ENCODE measurements around the gene HAPLN1.

Gene HAPLN1

DNA sequence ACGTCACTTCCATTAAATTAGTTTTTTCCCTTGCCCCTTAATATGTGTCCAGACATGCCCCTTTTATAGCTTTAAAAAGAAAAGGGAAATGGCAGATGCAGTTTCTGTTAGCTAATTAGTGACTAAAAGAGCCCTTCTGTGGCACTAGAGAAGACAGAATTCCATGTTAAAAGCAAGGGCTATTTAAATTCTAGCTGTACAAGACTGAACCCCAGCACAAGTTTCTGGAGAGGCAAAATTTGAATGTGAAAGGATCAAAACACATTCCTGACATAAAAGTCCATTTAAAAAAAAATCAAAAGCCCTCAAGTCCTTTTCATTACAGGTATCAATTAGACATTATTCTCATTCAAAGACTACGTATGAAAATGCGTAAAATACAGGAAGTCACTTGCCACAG is 78.7 kb downstream of the HAPLN1 start:
- DNase-seq (ENCODE audit: extremely low read depth, low read depth), result no peak
- TF ChIP-seq, protein P1, sequence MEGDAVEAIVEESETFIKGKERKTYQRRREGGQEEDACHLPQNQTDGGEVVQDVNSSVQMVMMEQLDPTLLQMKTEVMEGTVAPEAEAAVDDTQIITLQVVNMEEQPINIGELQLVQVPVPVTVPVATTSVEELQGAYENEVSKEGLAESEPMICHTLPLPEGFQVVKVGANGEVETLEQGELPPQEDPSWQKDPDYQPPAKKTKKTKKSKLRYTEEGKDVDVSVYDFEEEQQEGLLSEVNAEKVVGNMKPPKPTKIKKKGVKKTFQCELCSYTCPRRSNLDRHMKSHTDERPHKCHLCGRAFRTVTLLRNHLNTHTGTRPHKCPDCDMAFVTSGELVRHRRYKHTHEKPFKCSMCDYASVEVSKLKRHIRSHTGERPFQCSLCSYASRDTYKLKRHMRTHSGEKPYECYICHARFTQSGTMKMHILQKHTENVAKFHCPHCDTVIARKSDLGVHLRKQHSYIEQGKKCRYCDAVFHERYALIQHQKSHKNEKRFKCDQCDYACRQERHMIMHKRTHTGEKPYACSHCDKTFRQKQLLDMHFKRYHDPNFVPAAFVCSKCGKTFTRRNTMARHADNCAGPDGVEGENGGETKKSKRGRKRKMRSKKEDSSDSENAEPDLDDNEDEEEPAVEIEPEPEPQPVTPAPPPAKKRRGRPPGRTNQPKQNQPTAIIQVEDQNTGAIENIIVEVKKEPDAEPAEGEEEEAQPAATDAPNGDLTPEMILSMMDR (IDR thresholded peaks at IDR 0.05; ENCODE audit: low read depth, low read length), result no peak

DNA sequence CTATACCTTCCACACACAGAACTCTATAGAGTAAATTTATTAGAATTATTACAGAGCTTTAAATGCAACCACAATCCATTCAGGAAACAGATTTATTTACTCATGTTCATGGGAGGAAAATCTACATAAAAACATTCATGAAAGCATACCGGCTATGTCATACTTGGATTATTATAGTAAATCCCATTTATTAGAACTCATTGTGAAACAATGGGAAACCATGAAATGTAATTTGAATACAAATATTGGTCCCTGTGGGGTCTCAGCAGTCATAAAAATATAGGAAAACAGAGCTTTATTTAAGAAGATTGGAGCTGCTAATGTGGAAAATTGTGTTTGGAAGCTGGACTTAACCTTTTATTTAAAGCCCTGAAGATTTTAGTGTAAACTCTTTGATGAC is 80.7 kb downstream of the HAPLN1 start:
- TF ChIP-seq, protein P1 (IDR thresholded peaks at IDR 0.05; ENCODE audit: low read depth, low read length), result no peak

DNA sequence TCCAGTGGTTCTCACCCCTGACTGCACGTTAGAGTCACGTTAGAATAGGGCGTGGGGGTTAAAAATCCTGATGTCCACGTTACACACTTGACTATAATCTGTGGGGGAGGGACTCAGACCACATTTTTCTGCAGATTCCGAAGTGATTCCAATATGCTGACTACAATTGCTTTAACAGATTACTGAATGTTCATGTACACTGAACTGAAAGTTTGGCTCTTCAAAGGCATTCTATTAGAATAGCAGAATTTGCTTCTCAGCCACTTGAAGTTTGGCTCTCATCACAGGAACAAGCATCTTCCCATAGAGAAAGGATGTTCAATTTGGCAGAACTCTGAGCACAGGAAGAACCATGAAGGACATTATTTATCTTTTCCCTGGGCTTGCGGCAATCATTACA is 84.5 kb downstream of the HAPLN1 start:
- DNase-seq (ENCODE audit: extremely low read depth, low read depth), result peak; percentile 7
- TF ChIP-seq, protein P1 (IDR thresholded peaks at IDR 0.05; ENCODE audit: low read depth, low read length), result no peak

More for the DNA sequence above, 80.7 kb downstream of the HAPLN1 start:
- no peak for DNase-seq (ENCODE audit: extremely low read depth, low read depth)

DNA sequence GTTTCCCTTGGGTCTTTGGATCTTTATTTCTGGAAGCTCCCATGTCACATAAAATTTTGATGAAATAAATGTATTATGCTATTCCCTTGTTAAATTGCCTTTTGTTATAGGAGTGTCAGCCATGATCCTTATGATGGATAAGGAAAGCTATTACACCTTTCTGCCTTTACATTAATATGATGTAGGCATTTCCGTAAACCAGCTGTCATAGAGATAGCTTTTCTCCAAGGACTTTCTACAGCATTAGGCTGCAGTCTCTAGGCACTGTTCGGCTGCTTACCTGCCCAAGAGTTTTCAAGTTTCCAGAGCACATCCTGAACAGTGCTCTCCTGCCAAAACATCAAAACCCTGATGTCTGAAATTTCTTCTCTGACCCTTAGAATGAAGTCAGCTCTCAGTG is 87.4 kb downstream of the HAPLN1 start:
- TF ChIP-seq, protein P1 (IDR thresholded peaks at IDR 0.05; ENCODE audit: low read depth, low read length), result no peak

DNA sequence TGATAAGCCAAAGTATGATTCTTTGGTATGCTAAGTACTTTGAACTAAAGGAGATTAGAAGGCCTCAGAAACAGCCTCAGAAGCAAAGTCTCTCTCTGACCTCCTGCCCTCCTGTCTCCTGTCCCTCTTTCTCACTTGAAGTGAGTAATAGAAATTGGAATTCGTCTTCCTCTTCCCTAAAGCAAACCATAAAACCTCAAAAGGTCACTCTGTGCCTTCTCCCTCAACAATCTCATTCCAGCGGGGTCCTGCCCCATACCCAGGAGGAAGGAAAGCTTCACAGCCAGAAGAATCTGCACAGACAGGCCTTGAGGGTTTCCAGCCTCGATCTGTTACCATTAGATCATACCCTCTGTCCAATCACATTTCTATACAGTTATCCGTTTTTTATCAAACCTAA is 87.8 kb downstream of the HAPLN1 start:
- TF ChIP-seq, protein P1 (IDR thresholded peaks at IDR 0.05; ENCODE audit: low read depth, low read length), result no peak
- no peak for DNase-seq (ENCODE audit: extremely low read depth, low read depth)

More for the DNA sequence above, 87.4 kb downstream of the HAPLN1 start:
- DNase-seq (ENCODE audit: extremely low read depth, low read depth), result no peak

DNA sequence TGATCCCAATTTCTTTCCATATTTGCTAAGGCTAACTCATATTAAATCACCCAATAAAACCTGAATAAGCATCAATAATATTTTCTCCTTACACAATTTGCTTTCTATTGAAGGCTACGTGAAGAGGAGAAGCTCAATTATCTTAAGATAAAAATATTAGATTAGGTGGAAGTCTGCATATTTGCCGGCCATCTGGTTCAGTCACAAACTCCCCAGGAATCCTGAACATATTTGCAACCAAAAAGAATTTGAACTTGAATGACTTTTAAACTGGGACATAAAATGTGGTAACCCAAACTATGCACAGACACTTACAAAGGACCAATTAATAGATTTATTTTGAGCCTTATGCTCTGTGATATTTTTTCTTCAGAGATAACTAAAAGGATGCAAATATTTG is 92.3 kb downstream of the HAPLN1 start:
- no peak for DNase-seq (ENCODE audit: extremely low read depth, low read depth)
- TF ChIP-seq, protein P1 (IDR thresholded peaks at IDR 0.05; ENCODE audit: low read depth, low read length), result no peak

DNA sequence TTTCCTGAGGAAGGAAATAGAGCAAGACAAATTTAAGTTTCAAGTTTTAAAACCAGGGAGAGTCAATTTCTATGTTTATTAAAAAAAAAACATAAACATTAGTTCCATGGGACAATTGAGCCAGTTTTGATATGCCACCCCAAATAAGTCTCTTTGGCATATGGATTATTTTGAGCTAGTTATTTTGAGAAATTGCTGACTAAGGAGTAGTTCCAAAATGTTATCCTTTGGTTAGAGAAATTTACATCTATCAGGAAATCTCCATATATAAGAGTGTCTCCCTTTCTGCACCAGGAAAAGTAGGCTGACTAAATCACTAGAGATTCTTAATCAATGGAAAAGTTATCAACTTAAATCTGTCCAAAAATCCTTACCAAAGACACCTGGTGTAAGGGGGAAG is 105.8 kb downstream of the HAPLN1 start:
- TF ChIP-seq, protein P1 (IDR thresholded peaks at IDR 0.05; ENCODE audit: low read depth, low read length), result no peak
- DNase-seq (ENCODE audit: extremely low read depth, low read depth), result no peak
